ENCODE results near the gene VAMP3.
A peak's percentile ranks its signal among the peaks of the same experiment; 100 is the strongest.

Gene VAMP3

GRCh38 chr1:7770997-7771822 is at the start of gene VAMP3:
Gene VAMP3, plus strand, starts transcription at chr1:7771296. Its CDS starts 88 bp downstream, at chr1:7771384.
- H3K36me3 ChIP-seq (ENCODE audit: insufficient read depth, low read length) = peaks cover 34% of the 10 kb centered on the region
- peaks cover 2% of the 10 kb centered on the region for H3K9me3 ChIP-seq (ENCODE audit: low read length)
- H3K4me1 ChIP-seq (ENCODE audit: insufficient read depth, low read length) = peaks cover 24% of the 10 kb centered on the region
- H3K27me3 ChIP-seq (ENCODE audit: insufficient read depth, low read length) = no peaks in the 10 kb centered on the region
- H3K4me3 ChIP-seq (ENCODE audit: low read length) = peak within 1 kb of the TSS; percentile 92
- peak within 1 kb of the TSS; percentile 77 for H2AFZ ChIP-seq (ENCODE audit: low read depth, low read length)

GRCh38 chr1:7721940-7722669 is 49.0 kb upstream of the VAMP3 start:
- Histone ChIP-seq H3K36me3 (ENCODE audit: insufficient read depth, low read length) (no peaks in the 10 kb centered on the region), H3K9me3 (ENCODE audit: low read length) (no peaks in the 10 kb centered on the region), H3K4me3 (ENCODE audit: low read length) (no peak overlapping the region), H3K4me1 (ENCODE audit: insufficient read depth, low read length) (no peaks in the 10 kb centered on the region), H3K27me3 (ENCODE audit: insufficient read depth, low read length) (no peaks in the 10 kb centered on the region), H2AFZ (ENCODE audit: low read depth, low read length) (no peak overlapping the region)

- Histone ChIP-seq H3K9me3 (ENCODE audit: low read length) (no peaks in the 10 kb centered on the region), H3K4me3 (ENCODE audit: low read length) (no peak overlapping the region), H3K27me3 (ENCODE audit: insufficient read depth, low read length) (no peaks in the 10 kb centered on the region), H3K4me1 (ENCODE audit: insufficient read depth, low read length) (peaks cover 4% of the 10 kb centered on the region), H2AFZ (ENCODE audit: low read depth, low read length) (no peak overlapping the region), H3K36me3 (ENCODE audit: insufficient read depth, low read length) (no peaks in the 10 kb centered on the region)
Measured at GRCh38 chr1:7722670-7723012, 48.5 kb upstream of the VAMP3 start.

GRCh38 chr1:7726623-7727022 is 44.5 kb upstream of the VAMP3 start:
- Histone ChIP-seq H3K27me3 (ENCODE audit: insufficient read depth, low read length) (no peaks in the 10 kb centered on the region), H2AFZ (ENCODE audit: low read depth, low read length) (no peak overlapping the region), H3K4me3 (ENCODE audit: low read length) (no peak overlapping the region), H3K36me3 (ENCODE audit: insufficient read depth, low read length) (no peaks in the 10 kb centered on the region), H3K4me1 (ENCODE audit: insufficient read depth, low read length) (peaks cover 15% of the 10 kb centered on the region), H3K9me3 (ENCODE audit: low read length) (no peaks in the 10 kb centered on the region)

DNA sequence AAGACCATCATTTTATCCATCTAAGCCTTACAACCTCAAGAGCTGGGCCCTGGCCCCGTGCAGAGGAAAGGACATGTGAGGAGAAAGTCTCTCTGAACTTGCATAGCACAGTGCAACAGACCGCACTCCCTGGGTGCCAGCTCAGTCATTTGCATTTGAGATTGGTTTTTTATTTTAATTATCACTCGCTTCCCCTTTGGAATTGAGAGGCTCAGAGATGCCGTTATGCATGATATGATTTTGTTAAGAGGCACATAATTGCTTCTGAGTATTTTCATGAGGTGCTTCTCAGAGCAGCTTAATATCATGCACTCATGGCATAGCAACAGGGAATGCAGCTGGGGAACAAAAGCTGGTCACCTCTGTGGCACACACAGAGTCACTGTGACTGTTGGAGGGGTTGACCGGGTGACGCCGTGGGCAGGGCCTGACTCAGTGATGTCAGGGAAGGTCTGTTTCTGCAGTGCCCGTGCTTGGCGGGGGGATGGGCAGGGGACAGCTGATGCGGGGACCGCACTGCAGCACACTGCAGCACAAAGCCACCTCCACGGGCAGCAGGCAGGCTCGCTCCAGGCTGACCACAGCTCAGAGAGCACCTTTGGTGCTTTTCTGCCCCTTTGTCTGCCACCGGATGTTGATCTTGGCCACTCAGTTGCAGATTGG is 43.2 kb upstream of the VAMP3 start:
- H2AFZ ChIP-seq (ENCODE audit: low read depth, low read length) = no peak overlapping the region
- peaks cover 3% of the 10 kb centered on the region for H3K36me3 ChIP-seq (ENCODE audit: insufficient read depth, low read length)
- H3K9me3 ChIP-seq (ENCODE audit: low read length) = no peaks in the 10 kb centered on the region
- H3K4me3 ChIP-seq (ENCODE audit: low read length) = no peak overlapping the region
- H3K4me1 ChIP-seq (ENCODE audit: insufficient read depth, low read length) = peaks cover 15% of the 10 kb centered on the region
- H3K27me3 ChIP-seq (ENCODE audit: insufficient read depth, low read length) = no peaks in the 10 kb centered on the region

DNA sequence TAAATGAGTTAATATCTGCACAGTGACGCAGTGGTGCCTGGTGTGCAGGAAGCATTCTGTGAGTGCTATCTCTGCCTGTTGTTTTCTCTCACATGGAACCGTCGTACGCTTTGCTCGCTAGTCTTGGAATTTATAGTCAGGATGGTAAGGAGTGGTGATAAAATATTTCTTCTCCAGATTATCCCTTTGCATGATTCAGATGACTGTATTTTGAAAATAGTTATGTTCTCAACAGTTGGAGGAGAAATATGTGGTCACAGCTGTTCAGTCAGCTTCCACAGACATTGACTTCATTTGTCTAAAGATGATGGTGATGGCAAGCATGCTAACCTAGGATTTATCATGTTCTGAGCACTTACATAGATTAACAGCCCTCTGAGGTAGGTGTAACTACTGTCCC is 41.3 kb upstream of the VAMP3 start:
- H3K4me3 ChIP-seq (ENCODE audit: low read length) = no peak overlapping the region
- no peak overlapping the region for H2AFZ ChIP-seq (ENCODE audit: low read depth, low read length)
- peaks cover 3% of the 10 kb centered on the region for H3K36me3 ChIP-seq (ENCODE audit: insufficient read depth, low read length)
- H3K9me3 ChIP-seq (ENCODE audit: low read length) = no peaks in the 10 kb centered on the region
- no peaks in the 10 kb centered on the region for H3K27me3 ChIP-seq (ENCODE audit: insufficient read depth, low read length)
- peaks cover 15% of the 10 kb centered on the region for H3K4me1 ChIP-seq (ENCODE audit: insufficient read depth, low read length)

DNA sequence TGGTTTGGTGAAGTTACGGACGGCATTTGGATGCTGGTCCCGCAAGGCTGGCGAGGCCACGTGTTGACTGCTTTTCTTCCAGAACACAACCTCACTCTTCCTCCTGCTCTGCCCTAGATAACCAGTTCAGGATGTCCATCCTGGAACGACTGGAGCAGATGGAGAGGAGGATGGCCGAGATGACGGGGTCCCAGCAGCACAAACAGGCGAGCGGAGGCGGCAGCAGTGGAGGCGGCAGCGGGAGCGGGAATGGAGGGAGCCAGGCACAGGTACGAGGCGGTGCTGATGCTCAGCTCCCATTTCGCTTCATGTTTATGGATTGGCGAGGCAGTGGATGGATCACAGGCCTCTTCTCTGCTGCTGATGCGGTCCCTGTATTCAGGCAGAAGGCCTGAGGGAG is 38.8 kb upstream of the VAMP3 start:
- peaks cover 21% of the 10 kb centered on the region for H3K36me3 ChIP-seq (ENCODE audit: insufficient read depth, low read length)
- peaks cover 14% of the 10 kb centered on the region for H3K4me1 ChIP-seq (ENCODE audit: insufficient read depth, low read length)
- no peaks in the 10 kb centered on the region for H3K27me3 ChIP-seq (ENCODE audit: insufficient read depth, low read length)
- H2AFZ ChIP-seq (ENCODE audit: low read depth, low read length) = no peak overlapping the region
- H3K4me3 ChIP-seq (ENCODE audit: low read length) = no peak overlapping the region
- no peaks in the 10 kb centered on the region for H3K9me3 ChIP-seq (ENCODE audit: low read length)

GRCh38 chr1:7733276-7733675 is 37.8 kb upstream of the VAMP3 start:
- H2AFZ ChIP-seq (ENCODE audit: low read depth, low read length) = no peak overlapping the region
- no peak overlapping the region for H3K4me3 ChIP-seq (ENCODE audit: low read length)
- H3K4me1 ChIP-seq (ENCODE audit: insufficient read depth, low read length) = peaks cover 4% of the 10 kb centered on the region
- peaks cover 30% of the 10 kb centered on the region for H3K36me3 ChIP-seq (ENCODE audit: insufficient read depth, low read length)
- no peaks in the 10 kb centered on the region for H3K27me3 ChIP-seq (ENCODE audit: insufficient read depth, low read length)
- H3K9me3 ChIP-seq (ENCODE audit: low read length) = no peaks in the 10 kb centered on the region

DNA sequence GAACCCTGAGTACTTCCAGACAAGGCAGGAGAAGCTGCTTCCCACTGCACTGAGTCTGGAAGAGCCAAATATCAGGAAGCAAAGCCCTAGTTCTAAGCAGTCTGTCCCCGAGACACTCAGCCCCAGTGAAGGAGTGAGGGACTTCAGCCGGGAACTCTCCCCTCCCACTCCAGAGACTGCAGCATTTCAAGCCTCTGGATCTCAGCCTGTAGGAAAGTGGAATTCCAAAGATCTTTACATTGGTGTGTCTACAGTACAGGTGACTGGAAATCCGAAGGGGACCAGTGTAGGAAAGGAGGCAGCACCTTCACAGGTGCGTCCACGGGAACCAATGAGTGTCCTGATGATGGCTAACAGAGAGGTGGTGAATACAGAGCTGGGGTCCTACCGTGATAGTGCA is 33.1 kb upstream of the VAMP3 start:
- no peaks in the 10 kb centered on the region for H3K27me3 ChIP-seq (ENCODE audit: insufficient read depth, low read length)
- H3K4me3 ChIP-seq (ENCODE audit: low read length) = no peak overlapping the region
- H3K36me3 ChIP-seq (ENCODE audit: insufficient read depth, low read length) = peaks cover 52% of the 10 kb centered on the region
- H2AFZ ChIP-seq (ENCODE audit: low read depth, low read length) = no peak overlapping the region
- no peaks in the 10 kb centered on the region for H3K9me3 ChIP-seq (ENCODE audit: low read length)
- no peaks in the 10 kb centered on the region for H3K4me1 ChIP-seq (ENCODE audit: insufficient read depth, low read length)

DNA sequence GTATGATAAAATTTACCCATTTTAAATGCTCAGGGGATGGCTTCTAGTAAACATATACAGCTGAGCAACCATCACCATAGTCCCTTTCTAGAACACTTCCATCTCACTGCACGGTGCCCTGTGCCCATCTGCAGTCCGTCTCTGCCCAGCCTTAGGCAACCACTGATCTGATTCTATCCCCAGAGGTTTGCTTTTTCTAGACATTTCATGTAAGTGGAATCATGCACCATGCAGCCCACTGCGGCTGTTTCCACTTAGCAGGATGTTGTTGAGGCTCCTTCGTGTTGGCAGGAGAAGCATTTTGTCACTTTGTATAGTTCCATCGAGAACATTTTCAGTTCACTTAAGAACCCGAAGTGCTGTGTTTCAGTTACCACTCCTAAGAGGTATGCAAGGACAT is 27.8 kb upstream of the VAMP3 start:
- Histone ChIP-seq H3K36me3 (ENCODE audit: insufficient read depth, low read length) (peaks cover 60% of the 10 kb centered on the region), H3K4me1 (ENCODE audit: insufficient read depth, low read length) (no peaks in the 10 kb centered on the region), H3K4me3 (ENCODE audit: low read length) (no peak overlapping the region), H3K27me3 (ENCODE audit: insufficient read depth, low read length) (no peaks in the 10 kb centered on the region), H3K9me3 (ENCODE audit: low read length) (no peaks in the 10 kb centered on the region), H2AFZ (ENCODE audit: low read depth, low read length) (no peak overlapping the region)

GRCh38 chr1:7744882-7745281 is 26.2 kb upstream of the VAMP3 start:
- Histone ChIP-seq H3K27me3 (ENCODE audit: insufficient read depth, low read length) (no peaks in the 10 kb centered on the region), H3K36me3 (ENCODE audit: insufficient read depth, low read length) (peaks cover 59% of the 10 kb centered on the region), H3K4me1 (ENCODE audit: insufficient read depth, low read length) (no peaks in the 10 kb centered on the region), H3K9me3 (ENCODE audit: low read length) (no peaks in the 10 kb centered on the region), H3K4me3 (ENCODE audit: low read length) (no peak overlapping the region), H2AFZ (ENCODE audit: low read depth, low read length) (no peak overlapping the region)

- Histone ChIP-seq H3K4me1 (ENCODE audit: insufficient read depth, low read length) (no peaks in the 10 kb centered on the region), H3K36me3 (ENCODE audit: insufficient read depth, low read length) (peaks cover 60% of the 10 kb centered on the region), H3K27me3 (ENCODE audit: insufficient read depth, low read length) (no peaks in the 10 kb centered on the region), H2AFZ (ENCODE audit: low read depth, low read length) (no peak overlapping the region), H3K9me3 (ENCODE audit: low read length) (no peaks in the 10 kb centered on the region), H3K4me3 (ENCODE audit: low read length) (no peak overlapping the region)
Measured at GRCh38 chr1:7745783-7746182, 25.3 kb upstream of the VAMP3 start.

GRCh38 chr1:7747605-7748004 is 23.5 kb upstream of the VAMP3 start:
- Histone ChIP-seq H3K4me3 (ENCODE audit: low read length) (no peak overlapping the region), H3K36me3 (ENCODE audit: insufficient read depth, low read length) (peaks cover 64% of the 10 kb centered on the region), H2AFZ (ENCODE audit: low read depth, low read length) (no peak overlapping the region), H3K27me3 (ENCODE audit: insufficient read depth, low read length) (no peaks in the 10 kb centered on the region), H3K4me1 (ENCODE audit: insufficient read depth, low read length) (peaks cover 11% of the 10 kb centered on the region), H3K9me3 (ENCODE audit: low read length) (no peaks in the 10 kb centered on the region)
